Effector CD4-positive, alpha-beta T cell (primary cell): ENCODE data around the gene POLD2.
"Not testable (repeated sequence)": the region's sequence is repeated elsewhere in the genome, so short reads cannot be mapped to it uniquely, and the experiment has no call there.

Source experiments
- DNase-seq: peaks from one replicate; pipeline ENCODE4 v3.0.0-alpha.2; 2020

POLD2 gene

GRCh38 chr7:44138698-44139097, 15.3 kb upstream of the POLD2 start:
- no peak for DNase-seq

GRCh38 chr7:44136731-44137130, 13.4 kb upstream of the POLD2 start:
- DNase-seq = no peak

DNA sequence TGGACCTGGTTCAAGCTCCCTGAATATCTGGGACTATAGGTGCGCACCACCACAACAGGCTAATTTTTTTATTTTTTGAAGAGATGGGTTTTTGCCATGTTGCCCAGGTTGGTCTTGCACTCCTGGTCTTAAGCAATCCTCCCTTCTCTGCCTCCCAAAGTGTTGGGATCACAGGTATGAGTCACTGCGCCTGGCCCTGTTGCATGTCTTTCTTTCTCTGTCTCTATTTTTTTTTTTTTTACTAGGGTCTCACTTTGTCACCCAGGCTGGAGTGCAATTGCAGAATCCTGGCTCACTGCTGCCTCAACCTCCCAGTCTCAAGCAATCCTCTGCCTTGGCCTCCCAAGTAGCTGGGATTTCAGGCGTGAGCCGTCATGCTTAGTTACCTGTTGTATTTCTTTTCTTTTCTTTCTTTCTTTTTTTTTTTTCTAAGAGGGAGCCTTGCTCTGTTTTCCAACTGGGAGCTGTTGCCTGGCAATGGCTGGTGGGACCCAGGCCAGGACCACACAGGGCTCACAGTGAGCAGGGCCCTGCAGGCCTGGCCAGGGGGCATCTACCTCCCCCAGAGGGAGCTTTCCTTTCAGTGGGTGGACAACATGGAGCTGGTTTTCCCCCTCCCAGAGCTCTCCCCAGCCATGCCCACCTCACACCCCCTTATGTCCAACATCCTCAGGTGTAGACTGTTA, 11.7 kb upstream of the POLD2 start:
- DNase-seq = no peak

DNA sequence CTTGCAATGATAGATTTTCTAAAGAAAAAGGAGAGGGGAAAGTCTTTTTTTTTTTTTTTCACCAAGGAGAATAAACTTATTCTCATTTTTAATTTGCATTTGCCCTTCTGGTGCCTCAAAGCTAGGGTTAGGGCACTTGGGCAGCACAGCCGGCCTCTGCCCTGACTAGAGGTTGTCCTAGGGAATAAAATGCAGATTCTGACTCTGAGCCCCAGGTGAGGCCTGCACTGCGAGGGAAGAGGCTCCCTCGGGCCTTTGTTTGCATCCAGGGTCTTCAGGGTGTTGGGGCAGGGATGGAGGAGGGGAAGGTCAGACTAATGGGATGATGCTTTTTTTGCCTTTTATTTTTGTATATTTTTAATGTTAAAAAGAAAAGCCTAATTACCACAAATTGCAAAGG, 9.9 kb upstream of the POLD2 start:
- DNase-seq = no peak

GRCh38 chr7:44132039-44132438, 8.7 kb upstream of the POLD2 start:
- DNase-seq = no peak

GRCh38 chr7:44131173-44132029, 8.1 kb upstream of the POLD2 start:
- no peak for DNase-seq

GRCh38 chr7:44128721-44129582, 5.6 kb upstream of the POLD2 start:
- no peak for DNase-seq

GRCh38 chr7:44127161-44127560, 3.8 kb upstream of the POLD2 start:
- no peak for DNase-seq

GRCh38 chr7:44126574-44126973, 3.2 kb upstream of the POLD2 start:
- DNase-seq = not testable (repeated sequence)

DNA sequence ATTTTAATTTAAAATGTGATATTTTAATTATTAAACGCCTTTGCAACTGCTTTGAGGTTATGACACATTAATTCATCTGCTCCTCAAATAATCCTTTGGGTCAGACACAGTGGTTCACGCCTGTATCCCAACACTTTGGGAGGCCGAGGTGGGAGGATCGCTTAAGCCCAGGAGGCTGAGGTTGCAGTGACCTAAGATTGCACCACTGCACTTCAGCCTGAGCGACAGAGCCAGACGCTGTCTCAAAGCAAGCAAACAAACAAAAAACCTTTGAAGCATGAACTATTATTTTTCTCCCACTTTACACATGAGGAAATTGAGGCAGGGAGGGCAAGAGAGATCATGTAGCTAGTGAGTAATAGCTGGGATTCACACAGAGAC, 1.5 kb upstream of the POLD2 start:
- no peak for DNase-seq

DNA sequence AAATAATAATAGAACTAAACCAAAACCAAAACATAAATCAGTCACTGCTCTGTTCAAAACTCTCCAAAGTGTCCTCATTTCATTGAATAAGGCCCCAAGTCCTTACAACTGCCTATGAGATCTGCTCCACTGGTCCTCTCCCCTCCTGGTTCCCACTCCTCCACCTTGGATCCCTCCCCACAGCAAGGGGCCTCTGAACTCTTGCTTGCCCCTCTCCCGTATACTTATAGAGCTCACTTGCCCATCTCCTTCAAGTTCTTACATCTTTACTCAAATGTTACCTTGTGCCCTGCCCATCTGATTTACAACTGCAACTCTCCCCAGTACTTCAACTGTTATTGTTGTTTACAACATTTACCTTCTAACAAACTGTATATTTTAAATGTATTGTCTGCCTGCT, 819 bp downstream of the POLD2 start:
- no peak for DNase-seq

- DNase-seq = no peak
Measured at GRCh38 chr7:44121761-44122420, 1.5 kb downstream of the POLD2 start.

DNA sequence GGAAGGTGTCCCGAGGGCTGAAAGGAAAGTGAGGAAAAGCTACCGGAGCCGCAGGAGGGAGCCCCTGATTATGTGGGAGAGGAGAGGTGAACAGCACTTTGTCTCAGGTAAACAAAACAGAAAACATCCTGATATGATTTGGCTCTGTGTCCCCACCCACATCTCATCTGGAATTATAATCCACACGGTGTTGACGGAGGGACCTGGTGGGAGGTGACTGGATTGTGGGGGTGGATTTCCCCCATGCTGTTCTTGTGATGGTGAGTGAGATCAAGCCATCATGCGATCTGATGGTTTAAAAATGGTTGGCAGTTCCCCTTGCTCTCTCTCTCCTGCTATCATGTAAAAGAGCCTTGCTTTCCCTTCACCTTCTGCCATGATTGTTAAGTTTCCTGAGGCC, 3.0 kb downstream of the POLD2 start:
- DNase-seq = no peak

- no peak for DNase-seq
Measured at GRCh38 chr7:44119829-44120380, 3.4 kb downstream of the POLD2 start.

DNA sequence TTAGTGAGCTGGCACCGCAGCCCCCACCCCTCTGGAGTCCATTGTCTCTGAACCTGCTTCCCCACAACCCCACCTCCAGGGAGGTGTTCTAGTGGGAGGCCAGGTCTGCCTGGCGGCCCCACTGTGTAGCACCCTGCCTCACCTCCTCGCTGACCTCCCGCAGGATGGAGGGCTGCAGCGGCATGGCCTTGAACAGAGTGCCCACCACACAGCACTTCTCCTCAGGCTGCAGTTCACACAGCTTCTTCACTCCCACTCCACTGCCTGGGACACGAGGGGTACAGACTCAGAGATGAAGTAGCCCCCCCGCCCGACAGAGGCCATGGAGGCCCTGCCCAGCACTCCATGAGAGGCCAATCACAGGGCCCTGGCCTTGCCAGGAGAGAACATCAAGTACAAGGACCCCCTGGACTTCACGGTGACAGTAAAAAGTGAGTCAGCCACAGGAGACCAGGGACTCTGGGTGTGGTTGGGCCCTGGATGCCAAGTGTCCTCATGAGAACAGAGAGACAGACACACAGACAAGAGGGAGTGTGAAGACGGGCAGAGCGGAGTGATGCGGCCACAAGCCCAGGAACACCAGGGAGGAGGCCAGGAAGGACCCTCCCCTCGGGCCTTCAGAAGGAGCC, 5.4 kb downstream of the POLD2 start:
- no peak for DNase-seq

GRCh38 chr7:44116789-44117666, 6.3 kb downstream of the POLD2 start:
- DNase-seq = no peak

- no peak for DNase-seq
Measured at GRCh38 chr7:44116087-44116788, 7.1 kb downstream of the POLD2 start.

GRCh38 chr7:44114586-44115310, 8.6 kb downstream of the POLD2 start:
- no peak for DNase-seq

GRCh38 chr7:44113764-44114354, 9.5 kb downstream of the POLD2 start:
- DNase-seq = no peak
